ENCODE results near the gene MPRIP. TPM values are rescaled to one million over a fixed set of nuclear protein-coding genes. Genes with fewer than 3 reads are reported as not detected.
A peak's percentile ranks its signal among the peaks of the same experiment; 100 is the strongest.

MPRIP gene
- total RNA-seq, 1 experiment from 2014 or later: 258 TPM

- DNase-seq (ENCODE audit: low read depth, low spot score) (no peak), ATAC-seq (no peak)
- Histone ChIP-seq H3K27ac (ENCODE audit: low read depth, low read length) (no peak overlapping the region), H3K27me3 (ENCODE audit: insufficient read depth, low read length) (no peaks in the 10 kb centered on the region), H3K4me3 (replicated peaks in 1 of 2; ENCODE audit: low read depth in 1 of 2, low read length in 2 of 2) (no peak overlapping the region), H3K36me3 (ENCODE audit: control insufficient read depth in 1 of 2, insufficient read depth in 2 of 2, low read length in 2 of 2) (peaks cover 28 to 35% of the 10 kb centered on the region in 2 experiments; a peak in 3 of 4 replicates), H3K9ac (ENCODE audit: low read length) (no peak overlapping the region), H2AFZ (ENCODE audit: low read depth, low read length, poor library complexity, severe bottlenecking) (no peak overlapping the region), H3K9me2 (ENCODE audit: insufficient read depth) (no peaks in the 10 kb centered on the region), H4K20me1 (ENCODE audit: insufficient read depth) (no peaks in the 10 kb centered on the region), H3K9me3 (ENCODE audit: control insufficient read depth in 1 of 2, insufficient read depth in 1 of 2, low read depth in 1 of 2, low read length in 2 of 2) (no peaks in the 10 kb centered on the region), H3K4me2 (ENCODE audit: low read length) (no peak overlapping the region), H3K79me2 (ENCODE audit: insufficient read depth, low read length) (no peaks in the 10 kb centered on the region), H3K4me1 (ENCODE audit: control insufficient read depth in 1 of 2, insufficient read depth in 2 of 2, low read length in 2 of 2) (no peaks in the 10 kb centered on the region)
- ChIA-PET RAD21 (ENCODE audit: low non-redundant PET in 1 of 2, low total read pairs in 2 of 2, uncharacterized antibody in 2 of 2, unreplicated experiment in 2 of 2) (no interaction called here), CTCF (interaction anchor here (1.2 kb wide), 1 partner anchor 150 kb away, joined by 3 read pairs; no protein-coding TSS in a partner anchor), POLR2A (no interaction called here)
- intact Hi-C loops (cut with micrococcal nuclease): no loop called here
- BruUV-seq (replicated peaks): no TSS peak
- no peak for TF ChIP-seq ELF1 (IDR thresholded peaks at IDR 0.05; ENCODE audit: borderline replicate concordance, low read depth)
- no peak for TF ChIP-seq CBX3 (IDR thresholded peaks at IDR 0.05; ENCODE audit: low read depth)
- no peak for TF ChIP-seq ZFX (IDR thresholded peaks at IDR 0.05)
- no peak for TF ChIP-seq POLR2A (IDR thresholded peaks at IDR 0.05; ENCODE audit: borderline replicate concordance, extremely low read depth, insufficient read depth, insufficient read length)
- TF ChIP-seq FOSL1 (IDR thresholded peaks at IDR 0.05; ENCODE audit: low read depth): no peak
- TF ChIP-seq EZH2phosphoT487 (IDR thresholded peaks at IDR 0.05; ENCODE audit: borderline replicate concordance): no peak
- TF ChIP-seq ZNF274 (IDR thresholded peaks at IDR 0.05; ENCODE audit: low read depth, low read length): no peak
Observed at GRCh38 chr17:17141279-17141678, 99.0 kb downstream of the MPRIP start.

GRCh38 chr17:17141860-17142552, 99.7 kb downstream of the MPRIP start:
- Histone ChIP-seq H3K27ac (ENCODE audit: low read depth, low read length) (no peak overlapping the region), H3K79me2 (ENCODE audit: insufficient read depth, low read length) (no peaks in the 10 kb centered on the region), H4K20me1 (ENCODE audit: insufficient read depth) (no peaks in the 10 kb centered on the region), H2AFZ (ENCODE audit: low read depth, low read length, poor library complexity, severe bottlenecking) (no peak overlapping the region), H3K4me1 (ENCODE audit: control insufficient read depth in 1 of 2, insufficient read depth in 2 of 2, low read length in 2 of 2) (no peaks in the 10 kb centered on the region), H3K27me3 (ENCODE audit: insufficient read depth, low read length) (no peaks in the 10 kb centered on the region), H3K9me2 (ENCODE audit: insufficient read depth) (no peaks in the 10 kb centered on the region), H3K9me3 (ENCODE audit: control insufficient read depth in 1 of 2, insufficient read depth in 1 of 2, low read depth in 1 of 2, low read length in 2 of 2) (no peaks in the 10 kb centered on the region), H3K4me3 (replicated peaks in 1 of 2; ENCODE audit: low read depth in 1 of 2, low read length in 2 of 2) (no peak overlapping the region), H3K4me2 (ENCODE audit: low read length) (no peak overlapping the region), H3K36me3 (ENCODE audit: control insufficient read depth in 1 of 2, insufficient read depth in 2 of 2, low read length in 2 of 2) (peaks cover 29 to 31% of the 10 kb centered on the region in 2 experiments; a peak in 3 of 4 replicates), H3K9ac (ENCODE audit: low read length) (no peak overlapping the region)
- ChIA-PET CTCF (interaction anchor here (1.2 kb wide), 1 partner anchor 150 kb away, joined by 3 read pairs; no protein-coding TSS in a partner anchor), POLR2A (no interaction called here), RAD21 (ENCODE audit: low non-redundant PET in 1 of 2, low total read pairs in 2 of 2, uncharacterized antibody in 2 of 2, unreplicated experiment in 2 of 2) (no interaction called here)
- ATAC-seq: peak; percentile 53
- no TSS peak for BruUV-seq (replicated peaks)
- TF ChIP-seq TCF7L2 (IDR thresholded peaks at IDR 0.05; ENCODE audit: borderline replicate concordance, extremely low read depth, insufficient read depth, insufficient read length): no peak
- peak; percentile 14 to 79 (median 76); a peak in 5 of 6 replicates for TF ChIP-seq CTCF (IDR thresholded peaks at IDR 0.05 in 2 of 3, conservative IDR thresholded peaks at IDR 0.05 in 1 of 3; ENCODE audit: borderline replicate concordance in 1 of 3, insufficient read depth in 1 of 3, low read depth in 2 of 3, low read length in 2 of 3)
- TF ChIP-seq RAD21 (IDR thresholded peaks at IDR 0.05; ENCODE audit: low read depth): peak; percentile 52
- TF ChIP-seq SRF (IDR thresholded peaks at IDR 0.05; ENCODE audit: low read depth): no peak
- TF ChIP-seq EGR1 (IDR thresholded peaks at IDR 0.05; ENCODE audit: low read depth): no peak
- no peak for TF ChIP-seq ZNF274 (IDR thresholded peaks at IDR 0.05; ENCODE audit: low read depth, low read length)
- no peak for DNase-seq (ENCODE audit: low read depth, low spot score)
- intact Hi-C loops (cut with micrococcal nuclease): no loop called here
